Amniotic stem cell (primary cell): ENCODE data around the gene FZR1.
"Not testable (repeated sequence)": the region's sequence is repeated elsewhere in the genome, so short reads cannot be mapped to it uniquely, and the experiment has no call there.

Source experiments
- DNase-seq: peaks from one replicate; lab custom pipeline; 2025; lab: John Stamatoyannopoulos, UW

Gene FZR1

GRCh38 chr19:3547301-3547731 lies 41.2 kb downstream of the FZR1 start:
- DNase-seq = no peak

GRCh38 chr19:3547767-3548282 lies 41.7 kb downstream of the FZR1 start:
- DNase-seq = no peak

GRCh38 chr19:3548606-3549005 lies 42.5 kb downstream of the FZR1 start:
- DNase-seq = no peak

GRCh38 chr19:3549816-3550215 lies 43.7 kb downstream of the FZR1 start:
- DNase-seq = no peak

GRCh38 chr19:3550947-3551791 lies 45.1 kb downstream of the FZR1 start:
- DNase-seq = no peak

- DNase-seq = no peak
Measured at GRCh38 chr19:3551792-3552095, 45.6 kb downstream of the FZR1 start.

GRCh38 chr19:3554254-3555083 lies 48.4 kb downstream of the FZR1 start:
- no peak for DNase-seq

- no peak for DNase-seq
Measured at GRCh38 chr19:3555653-3556422, 49.7 kb downstream of the FZR1 start.

- DNase-seq = no peak
Measured at GRCh38 chr19:3556423-3556977, 50.4 kb downstream of the FZR1 start.

GRCh38 chr19:3556978-3557460 lies 50.9 kb downstream of the FZR1 start:
- peak; percentile 24 for DNase-seq

- DNase-seq = peak; percentile 86
Measured at GRCh38 chr19:3557461-3558248, 51.5 kb downstream of the FZR1 start, which contains the start of gene MFSD12. Gene MFSD12 (minus strand): TSS chr19:3557586. CDS start chr19:3557403, 183 bp downstream.

- no peak for DNase-seq
Measured at GRCh38 chr19:3563709-3564524, 57.8 kb downstream of the FZR1 start.

GRCh38 chr19:3565139-3565538 lies 59.0 kb downstream of the FZR1 start:
- DNase-seq = no peak

- not testable (repeated sequence) for DNase-seq
Measured at GRCh38 chr19:3570042-3570441, 63.9 kb downstream of the FZR1 start.

- DNase-seq = no peak
Measured at GRCh38 chr19:3570606-3571011, 64.5 kb downstream of the FZR1 start.

- peak; percentile 99 for DNase-seq
Measured at GRCh38 chr19:3572132-3572854, 66.2 kb downstream of the FZR1 start.

GRCh38 chr19:3572855-3573161 lies 66.7 kb downstream of the FZR1 start, which contains the start of gene HMG20B:
Gene HMG20B (plus strand): TSS chr19:3572944. CDS start chr19:3573310, 366 bp downstream.
- no peak for DNase-seq

- no peak for DNase-seq
Measured at GRCh38 chr19:3573162-3573857, 67.2 kb downstream of the FZR1 start.
